Measurements from ENCODE around the gene TUBA1B.
A peak's percentile ranks its signal among the peaks of the same experiment; 100 is the strongest.

TUBA1B gene

DNA sequence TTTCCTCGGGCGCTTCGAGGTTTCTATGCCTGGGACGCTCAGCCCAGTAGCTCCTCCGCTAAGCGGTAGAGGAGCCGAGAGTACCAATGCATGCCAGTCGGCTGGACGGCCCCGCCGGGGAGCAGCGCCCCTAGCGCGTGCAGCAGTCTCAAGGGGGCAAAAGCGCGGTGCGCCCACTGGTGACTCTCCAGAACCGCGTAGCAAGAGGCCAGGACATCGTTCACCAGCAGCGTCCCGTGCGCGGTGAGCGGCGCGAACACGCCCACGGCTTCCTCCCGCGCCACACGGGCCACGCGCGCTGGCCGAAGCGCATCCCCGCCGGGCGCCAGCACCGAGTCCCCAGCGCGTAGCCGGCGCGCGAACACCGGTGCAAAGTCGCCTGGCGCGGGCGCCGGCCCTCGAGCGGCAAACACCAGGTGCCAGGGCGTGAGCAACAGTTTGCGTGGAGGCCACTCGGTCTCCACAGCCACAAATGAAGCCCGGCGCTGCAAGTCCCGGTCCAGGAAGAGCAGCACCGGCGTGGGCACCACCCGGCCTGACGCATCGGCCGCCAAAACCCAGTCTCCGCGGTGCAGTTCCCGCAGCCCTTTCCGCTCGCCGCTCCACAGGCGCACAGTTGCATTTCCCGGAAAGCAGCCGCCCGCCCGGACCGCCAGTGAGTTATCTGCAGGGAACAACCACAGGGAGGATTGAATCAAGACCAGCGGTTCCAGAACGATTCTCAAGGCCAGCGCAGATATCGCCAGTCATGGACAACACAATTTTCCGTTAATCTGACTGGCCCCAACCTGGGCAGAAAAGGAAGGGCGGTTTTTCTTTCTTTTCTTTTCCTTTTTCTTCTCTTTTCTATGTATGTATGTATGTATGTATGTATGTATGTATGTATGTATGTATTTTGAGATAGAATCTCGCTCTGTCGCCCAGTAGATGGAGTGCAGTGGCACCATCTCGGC is 41.1 kb downstream of the TUBA1B start:
- no peak for DNase-seq (ENCODE audit: low read depth)

GRCh38 chr12:49088932-49089330 is 42.3 kb downstream of the TUBA1B start:
- DNase-seq (ENCODE audit: low read depth) = no peak

DNA sequence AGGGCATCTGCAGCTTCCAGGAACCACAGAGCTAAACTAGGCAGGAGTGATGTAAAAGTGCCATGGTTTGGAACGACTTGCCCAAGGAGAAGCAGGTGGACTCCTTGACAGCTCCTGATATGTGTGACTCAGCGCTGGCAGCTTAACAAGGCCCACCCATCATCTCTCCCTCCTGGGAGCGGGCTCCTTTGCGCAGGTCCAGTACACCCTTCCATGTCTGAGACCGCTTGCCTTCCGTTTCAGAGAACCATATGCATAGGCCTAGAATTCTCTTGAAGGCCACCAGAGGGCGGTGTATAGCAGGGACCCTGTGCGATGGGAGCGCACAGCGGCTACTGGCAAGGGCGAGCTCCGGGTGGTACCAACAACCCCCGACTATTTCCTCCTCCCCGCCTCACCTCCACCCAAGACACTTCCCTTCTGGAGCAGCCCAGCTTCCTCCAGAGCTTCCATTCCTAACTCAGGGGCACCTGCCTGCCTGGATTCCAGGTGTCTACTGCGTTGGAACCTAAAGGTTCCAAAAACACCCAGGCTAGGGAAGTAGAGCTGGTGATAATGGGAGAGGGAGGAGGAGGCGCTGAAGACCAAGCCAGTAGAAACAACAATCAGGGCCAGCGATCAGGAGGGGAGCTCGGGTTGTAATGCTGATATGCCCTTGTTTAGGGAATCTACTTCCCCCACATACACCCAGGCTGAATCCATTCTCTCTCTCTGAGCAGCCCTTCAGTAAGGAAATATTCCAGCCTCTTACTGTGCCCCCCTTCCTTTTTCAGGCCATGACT is 42.9 kb downstream of the TUBA1B start:
- DNase-seq (ENCODE audit: low read depth) = peak; percentile 67

DNA sequence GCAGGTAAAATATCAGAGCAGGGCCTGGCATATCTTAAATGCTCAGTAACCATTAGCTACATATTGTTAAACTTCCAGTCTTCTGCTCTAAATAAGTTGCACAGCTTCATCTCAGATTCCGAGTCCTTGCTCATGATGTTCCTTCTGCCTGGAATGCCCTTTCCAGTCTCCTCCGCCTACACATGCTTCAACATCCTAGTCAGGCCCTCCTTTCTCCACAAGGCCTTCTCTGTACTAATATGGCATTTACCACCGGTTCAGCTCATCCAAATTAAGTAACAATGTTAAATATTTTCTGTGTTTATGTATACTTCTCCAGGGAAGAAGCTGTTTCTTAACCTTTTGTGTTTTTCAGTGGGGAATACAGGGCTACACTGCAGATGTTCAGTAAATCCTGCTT is 45.1 kb downstream of the TUBA1B start:
- DNase-seq (ENCODE audit: low read depth) = no peak

- no peak for DNase-seq (ENCODE audit: low read depth)
Observed at GRCh38 chr12:49084438-49084837, 46.8 kb downstream of the TUBA1B start.

- DNase-seq (ENCODE audit: low read depth) = no peak
Observed at GRCh38 chr12:49079793-49080192, 51.4 kb downstream of the TUBA1B start.
